CD4-positive, alpha-beta T cell (primary cell): ENCODE data around the gene IL17B. TPM values are rescaled to one million over a fixed set of nuclear protein-coding genes. Genes with fewer than 3 reads are reported as not detected.

ENCODE experiments used
- ATAC-seq: fragments of 200-7000 bp; cut with Tn5 transposase; one replicate; pipeline ENCODE4 v1.10.0; 2022; ENCODE audit warnings: mild to moderate bottlenecking; ENCODE audit not compliant: poor library complexity
- CTCF ChIA-PET: fragments of 350-600 bp; sonication (Branson Sonifier 250); formaldehyde crosslinking; loops from one replicate; lab custom pipeline; 2021; ENCODE audit warnings: antibody characterized with exemption, inconsistent platforms; lab: Charles Lee
- POLR2A ChIA-PET: fragments of 350-600 bp; sonication (Branson Sonifier 250); formaldehyde crosslinking; loops from one replicate; lab custom pipeline; 2021; ENCODE audit warnings: antibody characterized with exemption, inconsistent platforms; lab: Charles Lee
- DNase-seq, 14 experiments: peaks; one replicate each; pipeline ENCODE4 v3.0.0-alpha.2; 2013 to 2020; ENCODE audit warnings: mixed read lengths in 2 of 14
- H3K27ac ChIP-seq, 2 donors: one replicate each; pipeline versions ENCODE4 v1.5.1 to v1.7.0; 2013; ENCODE audit warnings: low read length in 2 of 2, low read depth in 1 of 2, mild to moderate bottlenecking in 1 of 2
- H3K27me3 ChIP-seq, 2 experiments: 1 replicate in 1 of 2; 2 replicates in 1 of 2; pipeline versions ENCODE4 v1.6.1 to v1.7.0; 2013; ENCODE audit warnings: low read length in 2 of 2, control low read depth in 1 of 2, mild to moderate bottlenecking in 1 of 2, moderate library complexity in 1 of 2; ENCODE audit not compliant: insufficient read depth in 2 of 2, control insufficient read depth in 1 of 2
- H3K36me3 ChIP-seq: one replicate; pipeline ENCODE4 v1.6.1; 2013; ENCODE audit warnings: low read length, control low read depth; ENCODE audit not compliant: insufficient read depth
- H3K4me1 ChIP-seq: one replicate; pipeline ENCODE4 v1.6.1; 2013; ENCODE audit warnings: low read length, control low read depth; ENCODE audit not compliant: insufficient read depth
- H3K4me3 ChIP-seq: one replicate; pipeline ENCODE4 v1.5.1; 2013; ENCODE audit warnings: mild to moderate bottlenecking, low read length, moderate library complexity
- H3K9me3 ChIP-seq, 2 experiments: 1 replicate in 1 of 2; 2 replicates in 1 of 2; pipeline versions ENCODE4 v1.6.1 to v1.7.0; 2013; ENCODE audit warnings: low read length in 2 of 2, mild to moderate bottlenecking in 2 of 2, control low read depth in 1 of 2, moderate library complexity in 1 of 2; ENCODE audit not compliant: control insufficient read depth in 1 of 2, insufficient read depth in 1 of 2
- H3K27ac Mint-ChIP-seq: one replicate; pipeline ENCODE4 v1.8.0; 2020; ENCODE audit warnings: mixed read lengths
- H3K27me3 Mint-ChIP-seq: one replicate; pipeline ENCODE4 v1.8.0; 2021; ENCODE audit warnings: mixed read lengths
- H3K36me3 Mint-ChIP-seq: one replicate; pipeline ENCODE4 v1.8.0; 2021; ENCODE audit warnings: low read depth, mixed read lengths
- H3K4me1 Mint-ChIP-seq: one replicate; pipeline ENCODE4 v1.8.0; 2021; ENCODE audit warnings: low read depth, mixed read lengths
- H3K4me3 Mint-ChIP-seq: one replicate; pipeline ENCODE4 v1.8.0; 2020; ENCODE audit warnings: mild to moderate bottlenecking, mixed read lengths
- H3K9me3 Mint-ChIP-seq: one replicate; pipeline ENCODE4 v1.8.0; 2020; ENCODE audit warnings: mixed read lengths
- CTCF ChIP-seq: fragments of 200-600 bp; IDR thresholded peaks from one replicate; pipeline ENCODE4 v1.8.0; 2022; ENCODE audit warnings: antibody characterized with exemption, mild to moderate bottlenecking
- intact Hi-C, 2 experiments: fragments of 100-400 bp; cut with DNase I in 1 of 2; cut with micrococcal nuclease in 1 of 2; formaldehyde crosslinking; loops; one replicate each; pipeline versions ENCODE4 v1.15.1 to v1.9.0; 2023 to 2025; cut with DNase I, micrococcal nuclease
- total RNA-seq, 174 experiments: library from RNA in 2 of 174; stranded (reverse) in 2 of 174; gene quantifications; one replicate each; pipeline ENCODE4 v1.2.3 and lab custom pipeline; 2021 to 2026

The IL17B gene
- total RNA-seq, 2 experiments from 2014 or later = not detected

GRCh38 chr5:149406979-149407306, 27.9 kb upstream of the IL17B start:
- POLR2A ChIA-PET = no interaction called here
- H3K9me3 ChIP-seq = no peaks in the 10 kb centered on the region
- H3K4me3 ChIP-seq = no peak overlapping the region
- H3K4me3 Mint-ChIP-seq = no peak overlapping the region
- H3K27me3 Mint-ChIP-seq = no peaks in the 10 kb centered on the region
- no peaks in the 10 kb centered on the region for H3K27me3 ChIP-seq
- ATAC-seq = no peak
- no peaks in the 10 kb centered on the region for H3K36me3 Mint-ChIP-seq
- CTCF ChIA-PET = no interaction called here
- H3K27ac ChIP-seq = no peak overlapping the region
- no peaks in the 10 kb centered on the region for H3K4me1 Mint-ChIP-seq
- no peak for TF ChIP-seq CTCF
- H3K4me1 ChIP-seq = no peaks in the 10 kb centered on the region
- no peaks in the 10 kb centered on the region for H3K9me3 Mint-ChIP-seq
- H3K36me3 ChIP-seq = no peaks in the 10 kb centered on the region
- H3K27ac Mint-ChIP-seq = no peak overlapping the region
- intact Hi-C loops = no loop called here
- no peak for DNase-seq

- no peak for TF ChIP-seq CTCF
- H3K4me1 Mint-ChIP-seq = no peaks in the 10 kb centered on the region
- no peak for ATAC-seq
- Histone ChIP-seq H3K36me3 (no peaks in the 10 kb centered on the region), H3K27me3 (no peaks in the 10 kb centered on the region), H3K9me3 (no peaks in the 10 kb centered on the region), H3K4me3 (no peak overlapping the region), H3K4me1 (no peaks in the 10 kb centered on the region), H3K27ac (no peak overlapping the region)
- H3K36me3 Mint-ChIP-seq = no peaks in the 10 kb centered on the region
- ChIA-PET POLR2A (no interaction called here), CTCF (no interaction called here)
- no peaks in the 10 kb centered on the region for H3K9me3 Mint-ChIP-seq
- intact Hi-C loops = no loop called here
- no peaks in the 10 kb centered on the region for H3K27me3 Mint-ChIP-seq
- no peak for DNase-seq
- no peak overlapping the region for H3K27ac Mint-ChIP-seq
- H3K4me3 Mint-ChIP-seq = no peak overlapping the region
Observed at GRCh38 chr5:149406203-149406978, 27.3 kb upstream of the IL17B start.

- H3K9me3 Mint-ChIP-seq = no peaks in the 10 kb centered on the region
- TF ChIP-seq CTCF = no peak
- H3K27me3 Mint-ChIP-seq = no peaks in the 10 kb centered on the region
- Histone ChIP-seq H3K4me3 (no peak overlapping the region), H3K27me3 (no peaks in the 10 kb centered on the region), H3K27ac (no peak overlapping the region), H3K9me3 (no peaks in the 10 kb centered on the region), H3K36me3 (no peaks in the 10 kb centered on the region), H3K4me1 (no peaks in the 10 kb centered on the region)
- POLR2A ChIA-PET = no interaction called here
- no peak overlapping the region for H3K27ac Mint-ChIP-seq
- DNase-seq (no peak), ATAC-seq (no peak)
- intact Hi-C loops = no loop called here
- no peaks in the 10 kb centered on the region for H3K36me3 Mint-ChIP-seq
- no peak overlapping the region for H3K4me3 Mint-ChIP-seq
- H3K4me1 Mint-ChIP-seq = no peaks in the 10 kb centered on the region
- CTCF ChIA-PET = no interaction called here
Observed at GRCh38 chr5:149405550-149406202, 26.6 kb upstream of the IL17B start.
